Smooth muscle cell (in vitro differentiated cells): ENCODE data around the gene FBXL22. TPM values are rescaled to one million over a fixed set of nuclear protein-coding genes. Genes with fewer than 3 reads are reported as not detected.

Source experiments
- DNase-seq: peaks from one replicate; lab custom pipeline; 2025; ENCODE audit not compliant: unreplicated experiment; lab: John Stamatoyannopoulos, UW
- H2AFZ ChIP-seq: fragments of 200-600 bp; sonication (generic); 2 replicates; pipeline ENCODE4 v1.6.0; 2016; ENCODE audit warnings: antibody characterized with exemption, low read depth, mild to moderate bottlenecking
- H3F3A ChIP-seq: fragments of 200-600 bp; sonication (generic); 2 replicates; pipeline ENCODE4 v1.6.0; 2017; ENCODE audit warnings: antibody characterized with exemption, low read depth
- H3K27ac ChIP-seq: fragments of 200-600 bp; sonication (generic); 2 replicates; pipeline ENCODE4 v1.5.1; 2016; ENCODE audit warnings: low read depth, mild to moderate bottlenecking
- H3K27me3 ChIP-seq: fragments of 200-600 bp; sonication (generic); 2 replicates; pipeline ENCODE4 v1.6.1; 2016; ENCODE audit warnings: low read depth, mild to moderate bottlenecking
- H3K36me3 ChIP-seq: fragments of 200-600 bp; sonication (generic); 2 replicates; pipeline ENCODE4 v1.5.1; 2016; ENCODE audit warnings: low read depth
- H3K4me1 ChIP-seq: fragments of 200-600 bp; sonication (generic); 2 replicates; pipeline ENCODE4 v1.5.1; 2016; ENCODE audit warnings: low read depth
- H3K4me2 ChIP-seq: fragments of 200-600 bp; sonication (generic); 2 replicates; pipeline ENCODE4 v1.6.0; 2016; ENCODE audit warnings: mild to moderate bottlenecking
- H3K4me3 ChIP-seq: fragments of 200-600 bp; sonication (generic); 2 replicates; pipeline ENCODE4 v1.5.1; 2016; ENCODE audit warnings: mild to moderate bottlenecking
- H3K79me2 ChIP-seq: fragments of 200-600 bp; sonication (generic); 2 replicates; pipeline ENCODE4 v1.6.0; 2016; ENCODE audit warnings: low read depth, mild to moderate bottlenecking
- H3K9ac ChIP-seq: fragments of 200-600 bp; sonication (generic); 2 replicates; pipeline ENCODE4 v1.6.0; 2016; ENCODE audit warnings: low read depth
- H3K9me3 ChIP-seq: fragments of 200-600 bp; sonication (generic); replicated peaks from 2 replicates; pipeline ENCODE4 v1.5.1; 2016; ENCODE audit warnings: low read depth
- H4K20me1 ChIP-seq: fragments of 200-600 bp; sonication (generic); 2 replicates; pipeline ENCODE4 v1.6.0; 2016; ENCODE audit warnings: low read depth
- WGBS: methylation state at CpG from one replicate; pipeline ENCODE4 v1.1.7; 2016; ENCODE audit warnings: low lambda C conversion rate; 5-methylcytosine and 5-hydroxymethylcytosine counted together
- polyA plus RNA-seq: library from polyadenylated mRNA; unstranded; fragments of >200 nt; fragmentation: Nextera tagmentation; extraction: Ambion mirVana; gene quantifications from 2 replicates; pipeline ENCODE4 v1.2.1, GENCODE V29; 2016
- total RNA-seq: library from RNA; depleted of rRNA; stranded (reverse); fragments of >200 nt; gene quantifications from 2 replicates; pipeline ENCODE4 v1.2.3, GENCODE V29; 2014
- TF ChIP-seq, protein P1 (sequence below): fragments of 200-600 bp; sonication (generic); IDR thresholded peaks from 2 replicates; pipeline ENCODE4 v1.5.1; 2017; ENCODE audit warnings: borderline replicate concordance, mild to moderate bottlenecking, antibody characterized with exemption; ENCODE audit not compliant: insufficient read depth, poor library complexity, severe bottlenecking

Gene FBXL22, protein sequence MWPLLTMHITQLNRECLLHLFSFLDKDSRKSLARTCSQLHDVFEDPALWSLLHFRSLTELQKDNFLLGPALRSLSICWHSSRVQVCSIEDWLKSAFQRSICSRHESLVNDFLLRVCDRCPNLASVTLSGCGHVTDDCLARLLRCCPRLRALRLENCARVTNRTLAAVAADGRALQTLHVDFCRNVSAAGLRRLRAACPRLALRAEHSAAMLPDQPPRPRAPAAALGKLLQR
- total RNA-seq (0.40 TPM in 1 of 2 replicates, not detected in the other), polyA plus RNA-seq (0.25 and 0.35 TPM in 2 replicates)

DNA sequence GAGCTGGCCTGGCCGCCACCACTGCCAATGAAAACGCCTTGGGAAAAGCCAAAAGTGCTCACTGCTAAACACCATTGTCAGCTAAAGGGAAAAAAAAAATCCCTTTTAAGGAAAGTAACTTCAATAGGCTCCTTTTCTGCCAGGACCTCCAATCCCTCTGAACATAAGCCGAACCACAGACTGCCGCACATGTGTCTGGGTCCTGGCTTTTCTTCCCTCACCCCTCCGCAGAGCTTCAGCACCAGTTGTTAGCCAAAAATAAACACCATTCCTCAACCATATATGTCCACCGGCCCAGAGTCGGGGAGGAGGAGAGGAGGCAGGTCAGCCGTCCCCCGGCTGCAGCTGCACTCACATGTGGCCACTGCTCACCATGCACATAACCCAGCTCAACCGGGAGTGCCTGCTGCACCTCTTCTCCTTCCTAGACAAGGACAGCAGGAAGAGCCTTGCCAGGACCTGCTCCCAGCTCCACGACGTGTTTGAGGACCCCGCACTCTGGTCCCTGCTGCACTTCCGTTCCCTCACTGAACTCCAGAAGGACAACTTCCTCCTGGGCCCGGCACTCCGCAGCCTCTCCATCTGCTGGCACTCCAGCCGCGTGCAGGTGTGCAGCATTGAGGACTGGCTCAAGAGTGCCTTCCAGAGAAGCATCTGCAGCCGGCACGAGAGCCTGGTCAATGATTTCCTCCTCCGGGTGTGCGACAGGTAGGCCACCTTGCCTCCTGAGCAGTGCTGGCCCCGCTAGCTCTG lies at the start of gene FBXL22:
Gene FBXL22, plus strand, starts transcription at position 350 of the 753 bp plus-strand sequence. Its CDS starts 6 bp downstream, at position 356.
- H3F3A ChIP-seq = peaks cover 4% of the 10 kb centered on the region
- no peaks in the 10 kb centered on the region for H3K9me3 ChIP-seq
- H3K4me2 ChIP-seq = no peak within 1 kb of the TSS
- no peak for DNase-seq
- H3K9ac ChIP-seq = no peak within 1 kb of the TSS
- no peaks in the 10 kb centered on the region for H3K36me3 ChIP-seq
- H4K20me1 ChIP-seq = no peaks in the 10 kb centered on the region
- TF ChIP-seq, protein P1, sequence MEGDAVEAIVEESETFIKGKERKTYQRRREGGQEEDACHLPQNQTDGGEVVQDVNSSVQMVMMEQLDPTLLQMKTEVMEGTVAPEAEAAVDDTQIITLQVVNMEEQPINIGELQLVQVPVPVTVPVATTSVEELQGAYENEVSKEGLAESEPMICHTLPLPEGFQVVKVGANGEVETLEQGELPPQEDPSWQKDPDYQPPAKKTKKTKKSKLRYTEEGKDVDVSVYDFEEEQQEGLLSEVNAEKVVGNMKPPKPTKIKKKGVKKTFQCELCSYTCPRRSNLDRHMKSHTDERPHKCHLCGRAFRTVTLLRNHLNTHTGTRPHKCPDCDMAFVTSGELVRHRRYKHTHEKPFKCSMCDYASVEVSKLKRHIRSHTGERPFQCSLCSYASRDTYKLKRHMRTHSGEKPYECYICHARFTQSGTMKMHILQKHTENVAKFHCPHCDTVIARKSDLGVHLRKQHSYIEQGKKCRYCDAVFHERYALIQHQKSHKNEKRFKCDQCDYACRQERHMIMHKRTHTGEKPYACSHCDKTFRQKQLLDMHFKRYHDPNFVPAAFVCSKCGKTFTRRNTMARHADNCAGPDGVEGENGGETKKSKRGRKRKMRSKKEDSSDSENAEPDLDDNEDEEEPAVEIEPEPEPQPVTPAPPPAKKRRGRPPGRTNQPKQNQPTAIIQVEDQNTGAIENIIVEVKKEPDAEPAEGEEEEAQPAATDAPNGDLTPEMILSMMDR = no peak
- 81% methylated on average over 23 of the region's 23 CpGs for WGBS
- H3K4me3 ChIP-seq = no peak within 1 kb of the TSS
- H3K27me3 ChIP-seq = no peaks in the 10 kb centered on the region
- H2AFZ ChIP-seq = no peak within 1 kb of the TSS
- no peak within 1 kb of the TSS for H3K27ac ChIP-seq
- no peaks in the 10 kb centered on the region for H3K79me2 ChIP-seq
- peaks cover 20% of the 10 kb centered on the region for H3K4me1 ChIP-seq

DNA sequence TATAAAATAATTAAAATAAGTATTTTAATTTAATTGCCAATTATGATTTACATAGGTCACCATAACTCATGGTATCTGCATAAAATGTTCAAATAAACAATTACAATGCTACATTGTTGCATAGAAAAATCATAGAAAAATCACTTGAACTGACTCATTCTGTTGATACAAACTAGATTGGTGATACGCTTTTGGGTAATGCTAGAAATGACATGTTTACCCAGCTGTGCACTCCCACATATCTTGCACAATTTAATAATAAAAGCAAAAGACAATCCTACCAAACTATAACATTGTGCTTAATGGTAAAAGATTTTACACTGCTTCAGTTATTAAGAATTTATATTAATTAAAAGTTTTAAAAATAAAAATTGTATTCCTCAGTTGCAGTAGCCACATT lies 45.8 kb upstream of the FBXL22 start:
- 35% methylated on average over 1 of the region's 1 CpG for WGBS
- Histone ChIP-seq H3K79me2 (peaks cover 6% of the 10 kb centered on the region), H3F3A (peaks cover 4% of the 10 kb centered on the region), H3K27ac (peak overlapping the region; percentile 98), H3K9ac (no peak overlapping the region), H3K4me3 (no peak overlapping the region), H3K4me2 (peak overlapping the region; percentile 84), H2AFZ (no peak overlapping the region), H4K20me1 (peaks cover 11% of the 10 kb centered on the region), H3K36me3 (no peaks in the 10 kb centered on the region), H3K27me3 (no peaks in the 10 kb centered on the region), H3K9me3 (no peaks in the 10 kb centered on the region), H3K4me1 (peaks cover 36% of the 10 kb centered on the region)
- TF ChIP-seq, protein P1 = no peak
- DNase-seq = no peak

DNA sequence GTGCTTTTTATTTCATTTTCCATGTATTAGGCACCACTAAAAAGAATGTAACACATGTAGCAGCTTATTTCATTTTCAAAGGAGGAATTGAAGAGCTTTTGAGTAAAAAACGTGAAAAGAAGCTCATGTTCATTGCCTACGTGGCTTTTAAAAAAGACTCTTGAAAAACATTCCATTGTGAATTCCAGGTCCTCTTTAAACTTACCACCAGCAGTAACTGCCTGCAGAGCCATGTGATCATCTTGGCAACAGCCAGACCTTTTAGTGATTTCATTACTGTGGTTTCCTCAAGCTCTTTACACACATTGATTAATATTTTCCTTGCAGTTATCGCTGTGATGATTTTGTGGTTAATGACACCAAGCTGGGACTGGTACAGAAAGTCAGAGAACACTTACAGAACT lies 43.8 kb upstream of the FBXL22 start:
- Histone ChIP-seq H3K79me2 (peaks cover 6% of the 10 kb centered on the region), H3K4me3 (peak overlapping the region; percentile 34), H3K4me1 (peaks cover 36% of the 10 kb centered on the region), H4K20me1 (peaks cover 11% of the 10 kb centered on the region), H3F3A (peaks cover 4% of the 10 kb centered on the region), H2AFZ (peak overlapping the region; percentile 72), H3K9ac (peak overlapping the region; percentile 95), H3K9me3 (no peaks in the 10 kb centered on the region), H3K36me3 (no peaks in the 10 kb centered on the region), H3K4me2 (peak overlapping the region; percentile 84), H3K27ac (peak overlapping the region; percentile 98), H3K27me3 (no peaks in the 10 kb centered on the region)
- DNase-seq = no peak
- TF ChIP-seq, protein P1 = no peak
- WGBS = under 1% methylated on average over 3 of the region's 3 CpGs
